ENCODE results near the gene LIF. TPM values are rescaled to one million over a fixed set of nuclear protein-coding genes. Genes with fewer than 3 reads are reported as not detected.

Gene LIF
- total RNA-seq, 2 experiments from 2014 or later = 160 to 161 TPM

- ChIA-PET CTCF (interaction anchor here (1.2 kb wide), 2 partner anchors 11 to 154 kb away, joined by 3 to 4 read pairs; no protein-coding TSS in a partner anchor), POLR2A (interaction anchor here (0.5 to 1.2 kb wide), 2 partner anchors 15 to 159 kb away, joined by 3 read pairs; no protein-coding TSS in a partner anchor)
- peaks cover 3% of the 10 kb centered on the region for H3K27me3 Mint-ChIP-seq
- DNase-seq (no peak), ATAC-seq (no peak)
- H3K9me3 Mint-ChIP-seq = no peaks in the 10 kb centered on the region
- TF ChIP-seq CTCF (IDR thresholded peaks at IDR 0.05) = no peak
- no peak overlapping the region for H3K4me3 Mint-ChIP-seq
- H3K4me1 Mint-ChIP-seq (ENCODE audit: low read depth) = peaks cover 54% of the 10 kb centered on the region
- intact Hi-C loops (cut with micrococcal nuclease) = no loop called here
- no peaks in the 10 kb centered on the region for H3K36me3 Mint-ChIP-seq (ENCODE audit: low read depth)
- H3K27ac Mint-ChIP-seq = peak overlapping the region; percentile 4
Observed at GRCh38 chr22:30252411-30253204, 6.0 kb upstream of the LIF start.

DNA sequence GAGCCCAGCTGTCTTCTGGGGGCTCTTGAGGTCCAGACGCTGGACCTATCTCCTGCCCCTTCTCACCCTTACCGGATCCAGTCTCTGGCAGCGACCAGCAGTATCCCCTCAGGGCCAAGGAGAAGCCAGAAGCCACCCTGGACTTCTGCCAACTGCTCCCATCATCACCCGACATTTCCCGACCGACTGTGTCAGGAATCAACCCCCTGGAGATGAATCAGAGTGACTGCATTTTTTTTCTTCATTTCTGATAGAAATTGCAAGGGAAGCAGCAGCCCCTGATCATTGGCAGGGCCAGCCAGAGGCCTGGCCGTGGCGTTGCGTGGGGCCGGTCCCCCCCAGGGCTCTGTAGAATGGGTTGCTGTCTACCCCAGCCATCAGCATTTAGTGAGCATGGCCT is 5.2 kb upstream of the LIF start:
- Mint-ChIP-seq H3K4me1 (ENCODE audit: low read depth) (peaks cover 62% of the 10 kb centered on the region), H3K27me3 (peaks cover 1% of the 10 kb centered on the region), H3K9me3 (no peaks in the 10 kb centered on the region), H3K4me3 (no peak overlapping the region), H3K36me3 (ENCODE audit: low read depth) (no peaks in the 10 kb centered on the region), H3K27ac (no peak overlapping the region)
- intact Hi-C loops (cut with micrococcal nuclease) = no loop called here
- ChIA-PET CTCF (interaction anchor here (0.8 to 2.0 kb wide), 4 partner anchors 129 to 145 kb away, joined by 3 to 11 read pairs (median 6); no protein-coding TSS in a partner anchor), POLR2A (interaction anchor here (1.2 kb wide), 1 partner anchor 153 kb away, joined by 3 read pairs; no protein-coding TSS in a partner anchor)
- no peak for DNase-seq
- no peak for ATAC-seq
- no peak for TF ChIP-seq CTCF (IDR thresholded peaks at IDR 0.05)

DNA sequence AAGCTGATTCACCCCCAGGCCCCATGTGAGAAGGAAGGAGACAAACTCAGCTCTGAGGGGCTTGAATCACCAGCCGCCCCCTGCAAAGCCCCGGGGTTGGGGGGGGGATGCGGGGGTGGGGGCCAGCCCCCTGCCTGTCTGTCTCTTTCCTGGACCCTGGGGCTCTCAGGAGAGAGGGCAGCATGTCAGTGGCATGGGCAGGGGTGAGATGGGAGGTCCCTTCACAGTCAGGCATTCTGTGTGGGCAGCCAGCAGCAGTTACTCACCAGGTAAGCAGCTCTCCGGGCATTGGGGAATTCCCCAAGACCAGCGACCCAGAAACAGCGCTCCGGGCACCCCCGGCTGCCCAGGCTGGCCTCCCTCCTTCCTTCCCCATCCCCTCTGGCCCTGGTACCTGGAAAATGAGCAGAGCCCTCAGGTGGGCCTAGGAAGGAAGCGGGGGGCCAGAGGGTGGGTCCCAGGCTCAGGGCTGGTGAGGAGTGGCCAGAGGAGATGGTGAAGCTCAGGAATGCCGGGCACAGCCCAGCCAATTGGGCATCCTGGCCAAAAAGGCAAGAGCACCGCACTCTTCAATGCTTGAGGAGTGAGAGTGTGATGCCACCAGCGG is 4.2 kb upstream of the LIF start:
- Mint-ChIP-seq H3K4me1 (ENCODE audit: low read depth) (peaks cover 60% of the 10 kb centered on the region), H3K36me3 (ENCODE audit: low read depth) (peaks cover 8% of the 10 kb centered on the region), H3K27ac (peak overlapping the region; percentile 75), H3K9me3 (no peaks in the 10 kb centered on the region), H3K27me3 (peaks cover 1% of the 10 kb centered on the region), H3K4me3 (no peak overlapping the region)
- intact Hi-C loops (cut with micrococcal nuclease) = no loop called here
- ATAC-seq (peak; percentile 65), DNase-seq (peak; percentile 80)
- ChIA-PET CTCF (interaction anchor here (0.8 to 2.5 kb wide), 9 partner anchors 12 to 148 kb away, joined by 3 to 11 read pairs (median 3); partner anchors contain the start of gene RNF215), POLR2A (interaction anchor here (0.6 to 1.7 kb wide), 6 partner anchors 24 to 154 kb away, joined by 3 to 4 read pairs (median 4); no protein-coding TSS in a partner anchor)
- TF ChIP-seq CTCF (IDR thresholded peaks at IDR 0.05) = no peak

DNA sequence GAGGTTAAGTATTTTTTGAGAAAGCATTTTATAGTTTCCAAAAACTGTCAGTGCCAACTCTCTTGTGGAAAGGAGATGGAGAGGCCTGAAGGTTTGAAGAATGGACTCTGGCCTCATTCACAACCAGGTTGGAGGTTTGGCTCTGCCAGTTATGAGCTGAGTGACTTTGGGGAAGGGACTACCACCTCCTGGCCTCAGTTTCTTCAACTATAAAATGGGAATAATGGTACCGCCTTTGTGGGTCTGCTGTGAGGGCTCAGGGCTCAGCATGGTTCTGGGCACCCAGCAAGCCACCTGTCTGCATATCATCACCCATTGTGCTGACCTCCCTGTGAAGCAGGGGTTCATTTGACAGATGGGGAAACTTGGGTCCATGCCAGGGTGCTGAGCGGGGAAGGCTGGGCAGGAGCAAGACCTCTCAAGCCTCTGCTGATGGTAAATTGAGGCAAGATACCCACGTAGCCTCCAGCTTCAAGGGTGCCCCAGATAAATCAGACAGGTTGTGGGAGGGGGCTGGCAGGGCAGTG is 3.5 kb upstream of the LIF start:
- intact Hi-C loops (cut with micrococcal nuclease) = no loop called here
- H3K27ac Mint-ChIP-seq = peak overlapping the region; percentile 75
- no peak overlapping the region for H3K4me3 Mint-ChIP-seq

More for the DNA sequence above, 3.5 kb upstream of the LIF start:
- Mint-ChIP-seq H3K9me3 (no peaks in the 10 kb centered on the region), H3K4me1 (ENCODE audit: low read depth) (peaks cover 64% of the 10 kb centered on the region), H3K27me3 (peaks cover 1% of the 10 kb centered on the region), H3K36me3 (ENCODE audit: low read depth) (peaks cover 15% of the 10 kb centered on the region)
- TF ChIP-seq CTCF (IDR thresholded peaks at IDR 0.05) = no peak
- DNase-seq (no peak), ATAC-seq (no peak)
- CTCF ChIA-PET = interaction anchor here (1.3 to 2.5 kb wide), 8 partner anchors 13 to 147 kb away, joined by 3 to 11 read pairs (median 4); partner anchors contain the start of gene RNF215
- POLR2A ChIA-PET = interaction anchor here (0.6 to 1.7 kb wide), 4 partner anchors 23 to 142 kb away, joined by 3 to 4 read pairs (median 4); no protein-coding TSS in a partner anchor
